GM18909 (cell line): ENCODE data around the gene LRRN4CL.

Experiments used
- ATAC-seq: cut with Tn5 transposase; IDR thresholded peaks from one replicate; pipeline ENCODE4 v1.9.1; 2021; ENCODE audit warnings: mild to moderate bottlenecking; ENCODE audit not compliant: unreplicated experiment, poor library complexity

The LRRN4CL gene

DNA sequence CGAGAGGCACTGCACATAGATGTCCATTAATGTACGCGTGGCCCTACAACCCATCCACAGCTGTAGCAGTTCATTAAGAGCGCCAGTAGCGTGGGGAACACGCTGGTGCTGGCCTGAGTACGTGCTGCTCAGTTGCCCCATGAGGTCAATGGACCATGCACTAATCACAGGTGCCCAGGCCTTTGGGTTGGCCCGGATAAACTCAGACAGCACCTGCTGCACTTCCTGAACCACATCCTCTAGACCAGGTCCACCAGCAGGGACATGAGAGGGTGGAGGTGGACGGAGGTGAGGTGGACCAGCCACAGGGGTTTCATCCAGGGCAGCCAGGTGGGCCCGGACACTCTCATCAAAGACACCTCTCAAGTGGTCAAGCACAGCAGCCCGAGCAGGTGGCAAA lies 39.8 kb downstream of the LRRN4CL start:
- no peak for ATAC-seq

DNA sequence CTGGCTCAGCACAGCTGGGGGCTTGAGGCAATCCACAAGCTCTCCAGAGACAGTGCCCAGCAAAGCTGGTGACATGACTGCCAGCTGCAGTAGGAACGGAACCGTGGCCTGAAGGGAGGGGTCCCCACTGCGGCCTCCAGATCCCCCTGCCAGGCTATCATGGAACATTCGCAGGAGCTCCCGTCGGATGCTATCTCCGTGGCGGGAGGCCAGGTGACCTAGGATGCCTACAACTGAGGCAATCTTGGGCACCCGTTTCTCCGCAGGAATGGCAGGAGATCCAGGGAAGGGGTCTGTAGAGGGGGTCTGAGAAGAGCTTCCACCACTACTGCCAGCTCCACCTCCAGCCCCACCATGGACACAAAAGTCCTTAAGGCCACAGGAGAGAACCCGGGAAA lies 40.4 kb downstream of the LRRN4CL start:
- ATAC-seq: no peak

DNA sequence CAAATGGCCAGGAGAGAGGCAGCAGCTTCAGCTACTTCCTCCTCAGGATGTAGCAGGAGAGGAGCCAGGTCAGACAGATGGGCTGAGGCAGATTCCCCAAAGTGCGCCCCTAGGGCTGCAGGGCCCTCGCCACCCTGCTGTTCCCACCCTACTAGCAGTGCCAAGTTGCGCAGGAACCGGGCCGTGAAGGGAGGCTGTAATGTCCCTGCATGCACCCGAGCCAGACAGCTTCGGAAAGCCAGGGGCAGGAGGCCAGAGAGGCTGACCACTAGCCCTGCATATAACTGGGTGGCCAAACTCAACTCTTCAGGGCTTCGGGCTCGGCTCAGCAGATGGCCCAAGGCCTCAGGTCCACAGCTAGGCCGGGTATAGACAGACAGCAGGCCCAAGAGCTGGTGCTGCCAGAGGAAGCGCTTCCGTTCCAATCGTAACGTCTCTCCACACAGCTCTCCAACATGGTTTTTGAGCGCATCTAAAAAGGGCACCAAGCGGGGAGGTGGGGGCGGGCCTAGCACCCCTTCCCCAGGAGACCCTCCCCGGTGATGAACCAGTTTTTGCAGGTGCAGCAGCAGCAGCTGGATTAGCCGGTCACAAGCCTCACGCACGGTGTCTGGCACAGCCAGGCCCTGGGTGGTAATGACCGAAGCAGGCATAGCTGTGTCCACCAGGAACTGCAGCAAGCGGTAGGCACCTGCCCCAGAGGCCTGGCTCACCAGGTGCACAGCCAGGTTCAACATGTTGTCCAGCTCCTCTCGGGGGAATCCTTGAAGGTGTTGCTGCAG lies 41.0 kb downstream of the LRRN4CL start:
- no peak for ATAC-seq

DNA sequence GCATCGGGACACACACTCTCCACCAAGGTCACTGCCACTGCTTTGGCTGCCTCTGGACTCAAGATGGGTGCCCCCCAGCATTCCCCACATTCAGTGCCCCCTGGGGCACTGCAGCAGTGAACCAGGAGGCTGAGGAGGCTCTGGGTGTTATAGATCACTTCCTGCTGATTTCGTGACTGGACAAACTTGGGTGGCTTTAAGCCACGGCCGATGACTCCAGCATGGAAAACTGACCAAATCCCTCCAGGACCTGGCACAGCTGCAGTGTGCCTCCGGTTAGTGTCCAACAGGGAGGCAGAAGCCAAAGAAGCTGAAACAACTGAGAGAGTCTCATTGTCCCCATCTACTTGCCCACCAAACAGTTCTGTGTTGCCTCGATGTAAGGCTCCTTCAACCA lies 41.7 kb downstream of the LRRN4CL start:
- ATAC-seq: no peak

DNA sequence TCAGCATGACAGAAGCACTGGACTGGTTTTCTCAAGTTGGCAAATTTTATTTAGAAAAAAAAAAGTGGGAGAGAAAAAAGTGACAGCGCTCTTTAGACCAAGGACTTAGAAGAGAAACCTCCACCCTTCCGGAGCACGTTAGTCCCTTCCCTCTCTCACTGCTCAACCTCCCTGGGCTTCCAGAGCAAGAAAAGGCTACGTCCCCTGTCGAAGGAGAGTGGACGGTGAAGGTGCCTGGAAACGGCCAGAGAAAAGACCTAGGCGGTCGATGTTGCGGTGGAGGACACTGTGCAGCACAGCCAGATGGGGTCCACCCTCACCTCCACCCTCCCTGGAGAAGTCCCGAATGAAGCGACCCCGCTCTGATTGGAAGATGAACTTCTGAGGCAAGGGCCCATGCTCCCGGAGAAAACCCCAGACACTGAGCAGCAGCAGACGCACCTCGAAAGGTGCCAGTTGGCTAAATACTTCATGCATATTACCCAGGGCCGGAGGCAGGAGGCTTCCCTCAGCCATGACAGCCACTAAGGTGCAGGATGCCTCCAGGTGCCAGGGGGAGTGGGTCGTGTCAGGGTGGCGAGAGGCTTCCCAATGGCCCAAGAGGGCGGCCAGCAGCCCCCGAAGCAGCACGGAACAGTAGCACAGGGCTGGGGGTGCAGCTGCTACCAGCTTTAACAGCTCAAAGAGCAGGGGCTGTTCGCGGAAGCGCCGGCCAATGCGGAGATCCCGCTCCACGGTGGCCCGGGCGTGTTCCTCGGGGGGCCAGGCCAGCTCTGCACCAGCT lies 42.3 kb downstream of the LRRN4CL start:
- no peak for ATAC-seq

DNA sequence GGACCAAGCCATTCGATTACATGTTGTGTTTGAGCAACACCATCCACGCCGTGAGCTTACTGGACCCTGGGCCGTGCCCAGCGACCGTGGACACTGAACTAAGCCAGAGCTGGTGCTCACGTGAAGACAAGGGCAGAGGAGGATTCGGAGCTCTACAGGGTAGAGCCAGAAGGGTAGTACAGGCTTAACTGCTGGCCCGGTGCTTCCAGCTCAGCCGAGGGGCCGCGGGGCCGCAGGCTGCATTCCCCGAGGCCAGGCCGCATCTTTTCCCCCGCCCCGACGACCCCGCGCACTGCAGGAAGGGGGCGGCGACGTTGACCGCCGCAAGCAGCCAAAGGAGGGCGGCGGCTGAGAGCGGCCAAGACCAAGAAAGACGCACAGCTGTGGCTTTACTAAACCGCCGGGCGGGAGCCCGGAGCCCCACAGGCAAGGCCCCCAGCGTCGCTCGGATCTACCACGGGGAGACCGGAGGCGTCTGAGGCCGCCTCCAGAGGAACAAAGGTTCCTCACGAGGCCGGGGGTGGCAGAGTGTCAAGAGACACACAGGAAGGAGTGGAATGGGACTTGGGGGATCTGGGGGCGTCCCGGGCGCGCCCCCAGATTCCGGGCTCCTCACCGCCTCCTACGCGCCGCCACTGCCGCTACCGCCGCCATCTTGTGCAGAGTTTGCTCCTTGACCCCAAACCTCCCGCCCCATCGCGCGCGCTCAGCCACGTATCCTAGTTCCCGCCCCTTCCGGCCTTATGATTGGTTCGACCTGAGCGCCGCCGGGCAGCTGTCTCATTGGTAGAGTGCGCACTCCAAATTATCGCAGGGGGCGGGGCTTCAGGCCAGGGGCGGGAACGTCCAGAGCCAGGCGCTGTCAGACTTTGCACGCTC lies 43.1 kb downstream of the LRRN4CL start, which contains the start of gene GANAB:
Gene GANAB (minus strand): TSS at position 668 of the 879 bp plus-strand sequence. CDS start 14 bp downstream, at position 654.
- peak; percentile 96 for ATAC-seq

DNA sequence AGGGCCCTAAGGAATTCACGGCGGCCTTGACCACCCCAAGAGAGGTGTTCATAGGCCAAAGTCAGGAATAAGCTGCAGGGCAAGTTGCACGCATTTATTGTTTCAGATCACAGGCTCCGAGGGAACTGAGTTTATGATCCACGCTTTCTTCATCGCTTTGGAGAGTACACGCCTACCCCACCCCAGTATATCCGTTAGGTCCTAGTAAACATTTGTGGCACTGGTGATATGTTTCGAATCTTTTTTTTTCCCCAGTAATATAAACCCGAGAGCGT lies 43.7 kb downstream of the LRRN4CL start:
- no peak for ATAC-seq

DNA sequence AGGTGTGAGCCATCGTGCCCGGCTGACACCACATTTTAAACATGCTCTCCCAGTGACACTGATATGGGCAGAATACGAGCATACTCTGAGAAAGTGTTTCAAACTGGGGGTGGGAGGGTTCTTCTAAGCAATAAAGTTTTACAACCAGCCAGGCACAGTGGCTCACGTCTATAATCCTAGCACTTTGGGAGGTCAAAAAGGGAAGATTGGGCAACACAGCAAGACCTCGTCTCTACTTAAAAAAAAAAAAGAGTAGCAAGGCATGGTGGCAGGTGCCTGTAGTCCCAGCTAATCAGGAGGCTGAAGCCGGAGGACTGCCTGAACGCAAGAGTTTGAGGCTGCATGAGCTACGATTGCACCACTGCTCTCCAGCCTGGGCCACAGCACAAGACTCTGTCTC lies 45.1 kb downstream of the LRRN4CL start:
- ATAC-seq: no peak
